ENCODE data around the gene BIN2.
"Not testable (repeated sequence)": the region's sequence is repeated elsewhere in the genome, so short reads cannot be mapped to it uniquely, and the experiment has no call there.

BIN2 gene

GRCh38 chr12:51322452-51322851, 1.5 kb downstream of the BIN2 start:
- no peak overlapping the region for H3K27ac ChIP-seq

GRCh38 chr12:51321882-51322281, 2.1 kb downstream of the BIN2 start:
- no peak overlapping the region for H3K27ac ChIP-seq

More at GRCh38 chr12:51322452-51322851, 1.5 kb downstream of the BIN2 start:
- no peak for TF ChIP-seq CTCF (conservative IDR thresholded peaks at IDR 0.05)

GRCh38 chr12:51320695-51321320, 3.2 kb downstream of the BIN2 start:
- no peak overlapping the region for H3K27ac ChIP-seq
- TF ChIP-seq CTCF (conservative IDR thresholded peaks at IDR 0.05) = no peak

More at GRCh38 chr12:51321882-51322281, 2.1 kb downstream of the BIN2 start:
- no peak for TF ChIP-seq CTCF (conservative IDR thresholded peaks at IDR 0.05)

- no peak overlapping the region for H3K27ac ChIP-seq
- TF ChIP-seq CTCF (conservative IDR thresholded peaks at IDR 0.05) = no peak
These were observed 3.7 kb downstream of the BIN2 start for GRCh38 chr12:51320311-51320694.

GRCh38 chr12:51318846-51319599, 5.0 kb downstream of the BIN2 start:
- TF ChIP-seq CTCF (conservative IDR thresholded peaks at IDR 0.05) = no peak
- H3K27ac ChIP-seq = no peak overlapping the region

- not testable (repeated sequence) for H3K27ac ChIP-seq
These were observed 5.7 kb downstream of the BIN2 start for GRCh38 chr12:51318057-51318806.

GRCh38 chr12:51311389-51311788, 12.6 kb downstream of the BIN2 start:
- TF ChIP-seq CTCF (conservative IDR thresholded peaks at IDR 0.05) = no peak
- H3K27ac ChIP-seq = no peak overlapping the region

Data from VCaP (cell line).